Activated B cell treated with CpG ODN at 0.5 μM for 24 hours (primary cell): Measurements from ENCODE around the gene AKR1C4. TPM values are rescaled to one million over a fixed set of nuclear protein-coding genes. Genes with fewer than 3 reads are reported as not detected.

ENCODE experiments used
- ATAC-seq: fragments of 200-7000 bp; cut with Tn5 transposase; one replicate; pipeline ENCODE4 v1.10.0; 2021; ENCODE audit warnings: low read depth, mild to moderate bottlenecking, moderate library complexity
- CTCF ChIA-PET: fragments of 350-600 bp; sonication (Branson Sonifier 250); formaldehyde crosslinking; loops from one replicate; lab custom pipeline; 2021; ENCODE audit warnings: antibody characterized with exemption; lab: Charles Lee
- POLR2A ChIA-PET: fragments of 350-600 bp; sonication (Branson Sonifier 250); formaldehyde crosslinking; loops from one replicate; lab custom pipeline; 2021; ENCODE audit warnings: antibody characterized with exemption; lab: Charles Lee
- DNase-seq: peaks from one replicate; pipeline ENCODE4 v3.0.0; 2022
- H3K27ac Mint-ChIP-seq: one replicate; pipeline ENCODE4 v1.8.0; 2020; ENCODE audit warnings: mixed read lengths
- H3K27me3 Mint-ChIP-seq: one replicate; pipeline ENCODE4 v1.8.0; 2021; ENCODE audit warnings: mixed read lengths
- H3K36me3 Mint-ChIP-seq: one replicate; pipeline ENCODE4 v1.8.0; 2021; ENCODE audit warnings: low read depth, mixed read lengths
- H3K4me1 Mint-ChIP-seq: one replicate; pipeline ENCODE4 v1.8.0; 2021; ENCODE audit warnings: mixed read lengths
- H3K4me3 Mint-ChIP-seq: one replicate; pipeline ENCODE4 v1.8.0; 2020; ENCODE audit warnings: mild to moderate bottlenecking, mixed read lengths
- H3K9me3 Mint-ChIP-seq: one replicate; pipeline ENCODE4 v1.8.0; 2020; ENCODE audit warnings: mixed read lengths
- intact Hi-C: fragments of 100-400 bp; cut with micrococcal nuclease; formaldehyde crosslinking; loops from one replicate; pipeline ENCODE4 v1.15.1; 2024
- total RNA-seq: library from RNA; stranded (reverse); gene quantifications from 2 replicates; pipeline ENCODE4 v1.2.3, GENCODE V29; 2022
- TF ChIP-seq, protein P1 (sequence below): fragments of 200-600 bp; IDR thresholded peaks from one replicate; pipeline ENCODE4 v1.8.0; 2022; ENCODE audit warnings: antibody characterized with exemption, mild to moderate bottlenecking

AKR1C4 gene
- total RNA-seq, 1 donor from 2014 or later: not detected

DNA sequence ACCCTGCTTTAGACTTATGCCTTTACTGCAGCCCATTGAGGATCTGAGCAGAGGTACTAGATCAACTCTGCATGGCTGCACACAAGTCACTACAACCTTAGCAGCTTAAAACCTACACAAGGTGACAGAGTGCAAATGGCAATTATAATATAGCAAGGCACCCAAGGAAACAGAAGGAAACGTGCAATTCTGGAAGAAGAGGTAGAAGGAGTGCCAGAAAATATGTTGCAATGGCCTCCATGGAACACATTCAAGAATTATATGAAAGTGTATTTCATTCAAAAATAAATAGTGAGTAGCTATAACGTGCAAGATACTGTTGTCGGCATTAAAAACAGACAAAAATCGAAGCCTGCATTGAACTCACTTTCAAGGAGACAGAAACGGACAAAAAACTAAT is 8.8 kb upstream of the AKR1C4 start:
- TF ChIP-seq, protein P1, sequence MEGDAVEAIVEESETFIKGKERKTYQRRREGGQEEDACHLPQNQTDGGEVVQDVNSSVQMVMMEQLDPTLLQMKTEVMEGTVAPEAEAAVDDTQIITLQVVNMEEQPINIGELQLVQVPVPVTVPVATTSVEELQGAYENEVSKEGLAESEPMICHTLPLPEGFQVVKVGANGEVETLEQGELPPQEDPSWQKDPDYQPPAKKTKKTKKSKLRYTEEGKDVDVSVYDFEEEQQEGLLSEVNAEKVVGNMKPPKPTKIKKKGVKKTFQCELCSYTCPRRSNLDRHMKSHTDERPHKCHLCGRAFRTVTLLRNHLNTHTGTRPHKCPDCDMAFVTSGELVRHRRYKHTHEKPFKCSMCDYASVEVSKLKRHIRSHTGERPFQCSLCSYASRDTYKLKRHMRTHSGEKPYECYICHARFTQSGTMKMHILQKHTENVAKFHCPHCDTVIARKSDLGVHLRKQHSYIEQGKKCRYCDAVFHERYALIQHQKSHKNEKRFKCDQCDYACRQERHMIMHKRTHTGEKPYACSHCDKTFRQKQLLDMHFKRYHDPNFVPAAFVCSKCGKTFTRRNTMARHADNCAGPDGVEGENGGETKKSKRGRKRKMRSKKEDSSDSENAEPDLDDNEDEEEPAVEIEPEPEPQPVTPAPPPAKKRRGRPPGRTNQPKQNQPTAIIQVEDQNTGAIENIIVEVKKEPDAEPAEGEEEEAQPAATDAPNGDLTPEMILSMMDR: no peak
- Mint-ChIP-seq H3K27me3 (peaks cover 2% of the 10 kb centered on the region), H3K9me3 (no peaks in the 10 kb centered on the region), H3K36me3 (no peaks in the 10 kb centered on the region), H3K4me3 (no peak overlapping the region), H3K27ac (no peak overlapping the region), H3K4me1 (no peaks in the 10 kb centered on the region)
- ChIA-PET POLR2A (no interaction called here), CTCF (no interaction called here)
- intact Hi-C loops: no loop called here
- no peak for DNase-seq
- ATAC-seq: no peak

DNA sequence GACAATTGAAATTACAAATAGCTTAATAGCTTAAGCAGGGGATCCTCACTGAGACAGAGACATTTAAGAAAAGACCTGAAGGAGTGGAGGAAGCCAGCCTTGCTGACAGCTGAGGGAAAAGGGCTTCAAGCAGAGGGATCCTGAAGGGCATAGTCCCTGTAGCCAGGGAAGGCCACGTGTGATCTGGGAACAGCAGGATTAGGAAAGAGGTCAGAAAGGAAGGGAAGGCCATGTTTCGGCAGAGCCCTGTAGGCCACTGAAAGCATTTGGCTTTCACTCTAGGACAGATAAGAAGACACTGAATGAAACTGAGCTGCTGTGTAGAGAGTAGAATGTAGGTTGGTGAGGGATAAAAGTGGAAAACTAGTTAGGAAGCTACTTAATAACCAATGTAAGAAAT is 8.3 kb upstream of the AKR1C4 start:
- no peaks in the 10 kb centered on the region for H3K4me1 Mint-ChIP-seq
- H3K27ac Mint-ChIP-seq: no peak overlapping the region
- DNase-seq: no peak
- no peak overlapping the region for H3K4me3 Mint-ChIP-seq
- no peaks in the 10 kb centered on the region for H3K9me3 Mint-ChIP-seq
- H3K36me3 Mint-ChIP-seq: no peaks in the 10 kb centered on the region
- ChIA-PET POLR2A (no interaction called here), CTCF (no interaction called here)
- no peak for ATAC-seq
- H3K27me3 Mint-ChIP-seq: peaks cover under 1% of the 10 kb centered on the region
- intact Hi-C loops: no loop called here
- TF ChIP-seq, protein P1: no peak

DNA sequence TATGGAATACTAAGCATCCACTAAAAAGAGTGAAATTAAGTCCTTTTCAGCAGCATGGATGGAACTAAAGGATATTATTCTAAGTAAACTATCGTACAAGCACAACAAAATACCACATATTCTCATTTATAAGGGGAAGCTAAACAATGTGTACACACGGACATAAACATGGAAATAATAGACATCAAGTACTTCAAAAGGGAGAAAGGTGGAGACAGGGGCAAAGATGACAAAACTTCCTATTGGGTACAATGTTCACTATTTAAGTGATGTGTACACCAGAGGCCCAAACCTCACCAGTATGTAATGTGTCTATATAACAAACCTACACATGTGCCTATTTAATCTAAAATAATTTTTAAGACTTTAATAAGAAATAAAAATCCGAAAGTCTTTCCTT is 2.2 kb upstream of the AKR1C4 start:
- intact Hi-C loops: no loop called here

DNA sequence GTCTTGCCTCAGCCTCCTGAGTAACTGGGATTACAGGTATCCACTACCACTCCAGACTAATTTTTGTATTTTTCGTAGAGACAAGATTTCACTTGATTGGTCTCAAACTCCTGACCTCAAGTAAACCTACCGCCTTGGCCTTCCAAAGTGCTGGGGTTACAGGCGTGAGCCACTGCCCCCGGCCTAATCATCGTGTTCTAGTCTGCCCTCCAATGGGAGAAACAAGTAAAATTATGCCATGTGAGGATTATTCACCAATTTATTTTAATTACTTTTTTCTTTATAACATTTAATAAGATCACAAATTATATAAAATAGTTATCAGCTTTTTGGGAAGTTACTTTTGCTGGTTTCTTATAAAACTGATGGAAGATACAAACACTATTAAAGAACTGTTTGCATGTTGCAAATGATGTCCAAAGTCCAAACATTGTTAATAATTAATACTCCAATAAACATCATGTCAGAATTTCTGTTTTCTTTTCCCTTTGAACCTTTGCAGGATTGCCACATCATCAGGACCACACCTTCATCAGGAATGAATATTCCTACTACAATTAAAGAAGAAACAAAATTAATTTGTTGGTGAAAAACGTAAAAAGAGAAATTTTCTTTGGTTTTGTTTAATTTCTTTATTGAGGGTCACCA is 786 bp upstream of the AKR1C4 start:
- TF ChIP-seq, protein P1: no peak
- CTCF ChIA-PET: no interaction called here
- H3K27ac Mint-ChIP-seq: no peak overlapping the region
- POLR2A ChIA-PET: no interaction called here
- H3K4me3 Mint-ChIP-seq: no peak overlapping the region
- H3K9me3 Mint-ChIP-seq: no peaks in the 10 kb centered on the region
- no peaks in the 10 kb centered on the region for H3K4me1 Mint-ChIP-seq
- DNase-seq (no peak), ATAC-seq (no peak)
- intact Hi-C loops: no loop called here
- no peaks in the 10 kb centered on the region for H3K36me3 Mint-ChIP-seq
- no peaks in the 10 kb centered on the region for H3K27me3 Mint-ChIP-seq

More for the DNA sequence above, 2.2 kb upstream of the AKR1C4 start:
- Mint-ChIP-seq H3K27ac (no peak overlapping the region), H3K4me3 (no peak overlapping the region), H3K9me3 (no peaks in the 10 kb centered on the region), H3K4me1 (no peaks in the 10 kb centered on the region), H3K36me3 (no peaks in the 10 kb centered on the region), H3K27me3 (no peaks in the 10 kb centered on the region)
- TF ChIP-seq, protein P1: no peak
- ATAC-seq (no peak), DNase-seq (no peak)
- CTCF ChIA-PET: no interaction called here
- POLR2A ChIA-PET: no interaction called here

DNA sequence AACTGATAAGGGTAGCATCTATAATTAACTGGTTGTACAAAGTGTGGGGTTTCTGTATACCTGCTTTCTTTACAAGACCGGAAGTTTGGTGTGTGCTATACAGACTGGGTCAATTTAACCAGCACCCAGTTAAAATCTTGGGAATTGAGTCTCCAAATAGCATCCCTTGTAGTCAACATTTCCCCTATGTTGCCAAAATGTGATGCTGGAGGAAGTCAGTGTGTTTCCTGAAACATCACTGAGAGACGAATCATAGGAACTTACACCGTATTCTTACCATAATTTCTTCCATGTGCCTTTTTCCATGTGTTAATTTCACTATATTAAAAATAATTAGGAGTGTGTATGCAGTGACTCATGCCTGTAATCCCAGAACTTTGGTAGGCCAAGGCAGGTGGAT is 1.7 kb downstream of the AKR1C4 start:
- H3K9me3 Mint-ChIP-seq: peaks cover 13% of the 10 kb centered on the region
- intact Hi-C loops: no loop called here
- no peak overlapping the region for H3K27ac Mint-ChIP-seq
- no peak for ATAC-seq
- no peak overlapping the region for H3K4me3 Mint-ChIP-seq
- CTCF ChIA-PET: no interaction called here
- H3K36me3 Mint-ChIP-seq: no peaks in the 10 kb centered on the region
- POLR2A ChIA-PET: no interaction called here
- DNase-seq: no peak
- TF ChIP-seq, protein P1: no peak
- no peaks in the 10 kb centered on the region for H3K27me3 Mint-ChIP-seq
- no peaks in the 10 kb centered on the region for H3K4me1 Mint-ChIP-seq
